ENCODE measurements around the gene ALPK1. TPM values are rescaled to one million over a fixed set of nuclear protein-coding genes. Genes with fewer than 3 reads are reported as not detected.

ALPK1 gene
- total and polyA plus RNA-seq, 2 of the 4 experiments (the other 2 are of a cell fraction), result 3.3 to 7.9 TPM

GRCh38 chr4:112316360-112316759, 19.2 kb downstream of the ALPK1 start:
- intact Hi-C loops (cut with micrococcal nuclease), result no loop called here
- Histone ChIP-seq H2AFZ (replicated peaks; ENCODE audit: low read length, poor library complexity) (no peak overlapping the region), H3K4me1 (ENCODE audit: control insufficient read depth, insufficient read depth, low read length) (no peaks in the 10 kb centered on the region), H3K9me3 (ENCODE audit: control insufficient read depth, insufficient read depth, low read length) (no peaks in the 10 kb centered on the region), H3K9ac (ENCODE audit: low read depth, low read length) (no peak overlapping the region), H3K9me1 (ENCODE audit: insufficient read depth, low read length) (0 out of 2 replicates have a peak, but pooled peaks cover 5% of the 10 kb centered on the region), H2AK9ac (replicated peaks; ENCODE audit: low read depth, low read length, poor library complexity) (no peak overlapping the region), H3K27me3 (ENCODE audit: control insufficient read depth, insufficient read depth, low read length) (no peaks in the 10 kb centered on the region), H2AK5ac (ENCODE audit: low read depth, low read length) (no peak overlapping the region), H3K23ac (ENCODE audit: low read depth, low read length) (no peak overlapping the region), H4K20me1 (ENCODE audit: insufficient read depth, low read length) (no peaks in the 10 kb centered on the region), H2BK15ac (ENCODE audit: low read depth, low read length) (no peak overlapping the region), H3K56ac (ENCODE audit: extremely low read depth, insufficient read depth, low read length) (no peak overlapping the region), H3K36me3 (ENCODE audit: control insufficient read depth, insufficient read depth, low read length) (peaks cover 2% of the 10 kb centered on the region; the same call in 1 of the 2 replicates), H3K4me3 (ENCODE audit: insufficient read depth, low read depth, low read length) (no peak overlapping the region), H4K5ac (ENCODE audit: low read depth, low read length) (no peak overlapping the region), H4K91ac (ENCODE audit: insufficient read depth, low read depth, low read length) (no peak overlapping the region), H4K8ac (ENCODE audit: low read depth in 2 of 2, low read length in 2 of 2) (no peak overlapping the region), H2BK20ac (ENCODE audit: low read depth, low read length) (no peak overlapping the region), H3K79me1 (ENCODE audit: low read depth in 1 of 2, low read length in 2 of 2) (peaks cover 0 to 2% of the 10 kb centered on the region in 2 experiments; a peak in 1 of 4 replicates), H3K4ac (ENCODE audit: low read depth, low read length) (no peak overlapping the region), H3K4me2 (ENCODE audit: low read depth, low read length) (no peak overlapping the region), H2BK5ac (ENCODE audit: low read depth, low read length, poor library complexity, severe bottlenecking) (no peak overlapping the region), H3K27ac (ENCODE audit: insufficient read depth, low read length) (no peak overlapping the region), H2BK120ac (ENCODE audit: low read depth, low read length) (no peak overlapping the region), H3K14ac (replicated peaks; ENCODE audit: low read depth, low read length) (no peak overlapping the region), H3K18ac (ENCODE audit: low read depth, low read length) (no peak overlapping the region)
- CTCF ChIA-PET, result no interaction called here
- TF ChIP-seq NFE2L2 (IDR thresholded peaks at IDR 0.05; ENCODE audit: low read depth, low read length), result no peak
- no peak for TF ChIP-seq RFX5 (IDR thresholded peaks at IDR 0.05; ENCODE audit: low read depth, low read length)
- no peak for TF ChIP-seq MAFK (IDR thresholded peaks at IDR 0.05; ENCODE audit: low read depth, low read length)
- no peak for TF ChIP-seq CEBPB (IDR thresholded peaks at IDR 0.05; ENCODE audit: low read depth, low read length)
- no peak for TF ChIP-seq FOS (IDR thresholded peaks at IDR 0.05; ENCODE audit: low read depth, low read length)
- TF ChIP-seq USF2 (IDR thresholded peaks at IDR 0.05; ENCODE audit: low read depth, low read length), result no peak
- TF ChIP-seq CHD1 (IDR thresholded peaks at IDR 0.05; ENCODE audit: low read depth, low read length), result no peak
- no peak for TF ChIP-seq MXI1 (IDR thresholded peaks at IDR 0.05; ENCODE audit: borderline replicate concordance, low read depth, low read length)
- BruUV-seq (replicated peaks), result no TSS peak
- dilution Hi-C loops (cut with HindIII; ENCODE audit: low sequenced_read_pairs, unreplicated experiment), result no loop called here
- ATAC-seq (ENCODE audit: low read depth) (no peak), DNase-seq (no peak)
- WGBS, 2 experiments (ENCODE audit: extremely low coverage in 2 of 2, insufficient read length in 1 of 2), result no CpG with 5 or more reads among the region's 2 CpGs
- in situ Hi-C loops (cut with MboI; ENCODE audit: low sequenced_read_pairs), result no loop called here
- POLR2A ChIA-PET (ENCODE audit: unreplicated experiment), result no interaction called here
